HG03196 (cell line): ENCODE data around the gene MRPL9.

ENCODE experiments used
- ATAC-seq: cut with Tn5 transposase; IDR thresholded peaks from one replicate; pipeline ENCODE4 v1.9.1; 2021; ENCODE audit not compliant: unreplicated experiment

The MRPL9 gene

GRCh38 chr1:151713044-151713443 is 50.3 kb downstream of the MRPL9 start:
- ATAC-seq = no peak

DNA sequence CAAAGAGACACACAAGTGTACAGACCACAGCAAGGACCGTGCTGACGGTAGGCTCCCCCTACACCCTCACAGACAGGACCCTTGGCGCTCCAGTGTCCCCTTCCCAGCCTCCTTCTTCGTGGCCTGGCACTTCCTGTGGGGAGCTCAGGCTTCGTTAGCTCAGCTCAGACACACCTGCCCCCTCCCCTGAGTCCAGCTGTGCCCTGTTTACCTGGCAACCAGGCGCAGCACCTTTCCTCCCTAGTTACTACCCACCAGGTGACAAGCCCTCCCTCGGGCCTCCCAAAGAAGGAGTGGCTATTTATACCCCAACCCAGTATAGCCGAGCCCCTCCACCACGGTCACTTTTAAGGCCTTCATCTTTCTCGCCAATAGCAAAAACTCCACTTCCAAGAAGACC is 51.3 kb downstream of the MRPL9 start:
- ATAC-seq = no peak

DNA sequence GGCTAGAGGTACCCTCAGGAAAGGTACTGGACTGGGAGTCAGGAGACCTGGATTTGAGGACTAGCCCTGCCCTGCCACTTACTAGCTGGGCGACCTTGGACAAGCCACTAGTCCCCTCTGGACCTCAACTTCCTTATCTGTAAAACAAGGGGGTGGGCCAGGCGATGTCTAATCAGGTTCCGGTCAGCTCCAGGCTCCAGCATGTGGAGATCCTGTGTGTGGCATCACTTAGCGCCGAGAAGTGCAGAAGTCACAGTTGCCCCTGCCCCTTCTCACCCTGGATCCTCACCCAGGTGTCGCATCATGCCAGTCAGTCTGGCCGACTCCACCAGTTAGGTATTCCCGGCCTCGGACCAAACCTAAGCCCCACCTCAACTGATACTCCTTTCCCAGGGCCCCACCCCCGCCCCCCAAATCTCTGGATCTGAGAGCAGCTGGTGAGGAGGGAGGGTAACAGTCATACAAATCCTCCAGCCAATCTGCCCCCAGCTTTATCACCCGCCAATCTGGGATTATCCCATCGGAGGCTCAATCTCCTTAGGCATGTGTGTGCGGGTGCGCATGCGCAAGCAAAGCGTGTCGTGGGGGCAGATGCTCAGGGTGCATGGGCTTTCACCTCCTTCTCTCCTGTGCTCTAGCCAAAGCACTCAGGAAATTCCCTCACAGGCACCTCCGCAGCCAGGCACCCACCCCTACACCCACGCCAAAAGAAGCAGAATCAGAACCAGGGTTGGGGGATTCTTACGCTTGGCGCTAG is 52.1 kb downstream of the MRPL9 start:
- ATAC-seq = no peak

GRCh38 chr1:151710187-151710840 is 53.0 kb downstream of the MRPL9 start:
- ATAC-seq = no peak
